Right lobe of liver (tissue), 4 donors: ENCODE data around the gene NCAPD2.

ENCODE experiments used
- POLR2A ChIP-seq: fragments of 450-650 bp; IDR thresholded peaks from one replicate; pipeline ENCODE4 v1.6.1; 2017; ENCODE audit warnings: antibody characterized with exemption, mild to moderate bottlenecking
- TF ChIP-seq, protein P1 (sequence below), 4 donors: fragments of 200-600 bp in 3 of 4; fragments of 450-650 bp in 1 of 4; IDR thresholded peaks; one replicate each; pipeline versions ENCODE4 v1.5.1 to v1.8.0; 2016 to 2022; ENCODE audit warnings: antibody characterized with exemption in 4 of 4, mild to moderate bottlenecking in 2 of 4
- donor health status: DM: no; HTN: no; CAD: no.
- donor health status: DM: no; HTN: no; CAD: no.
- donor health status: DM: no; HTN: yes; CAD: no.

DNA sequence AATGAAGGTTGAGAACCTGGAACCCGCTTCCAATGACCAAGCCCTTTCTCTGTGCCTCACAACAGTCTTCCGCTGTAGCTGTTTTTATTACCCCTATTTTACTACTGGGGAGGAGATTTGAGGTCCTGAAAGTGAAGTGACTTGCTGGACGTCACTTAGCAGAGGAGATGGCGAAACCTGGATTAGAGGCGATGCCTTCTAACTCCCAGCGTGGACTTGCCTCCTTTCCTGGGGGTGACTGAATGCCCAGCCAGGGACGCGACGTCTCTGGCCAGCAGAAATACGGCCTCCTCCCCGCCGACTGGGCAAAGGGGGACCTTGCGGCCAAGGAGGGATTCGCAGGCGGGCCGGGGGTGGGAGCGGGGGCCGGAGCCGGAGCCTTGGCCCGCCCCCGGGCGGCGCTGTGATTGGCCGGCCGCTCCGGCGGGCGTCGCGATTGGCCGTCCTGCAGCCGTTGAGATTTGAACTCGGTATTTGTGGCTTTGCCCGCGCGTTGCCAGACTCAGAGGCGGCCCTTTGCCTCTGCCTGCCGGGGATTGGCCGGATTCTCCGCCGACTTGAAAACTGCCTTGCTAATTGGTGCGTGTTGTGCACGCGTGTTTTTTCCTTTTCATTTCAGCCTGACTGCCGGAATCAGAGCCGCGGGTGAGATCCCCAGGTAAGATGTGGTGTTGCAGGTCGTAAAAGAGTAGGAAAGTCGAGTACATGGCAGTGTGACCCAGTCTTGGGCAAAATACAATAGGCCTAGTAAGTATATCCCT, at the start of gene NCAPD2:
- TF ChIP-seq, protein P1, sequence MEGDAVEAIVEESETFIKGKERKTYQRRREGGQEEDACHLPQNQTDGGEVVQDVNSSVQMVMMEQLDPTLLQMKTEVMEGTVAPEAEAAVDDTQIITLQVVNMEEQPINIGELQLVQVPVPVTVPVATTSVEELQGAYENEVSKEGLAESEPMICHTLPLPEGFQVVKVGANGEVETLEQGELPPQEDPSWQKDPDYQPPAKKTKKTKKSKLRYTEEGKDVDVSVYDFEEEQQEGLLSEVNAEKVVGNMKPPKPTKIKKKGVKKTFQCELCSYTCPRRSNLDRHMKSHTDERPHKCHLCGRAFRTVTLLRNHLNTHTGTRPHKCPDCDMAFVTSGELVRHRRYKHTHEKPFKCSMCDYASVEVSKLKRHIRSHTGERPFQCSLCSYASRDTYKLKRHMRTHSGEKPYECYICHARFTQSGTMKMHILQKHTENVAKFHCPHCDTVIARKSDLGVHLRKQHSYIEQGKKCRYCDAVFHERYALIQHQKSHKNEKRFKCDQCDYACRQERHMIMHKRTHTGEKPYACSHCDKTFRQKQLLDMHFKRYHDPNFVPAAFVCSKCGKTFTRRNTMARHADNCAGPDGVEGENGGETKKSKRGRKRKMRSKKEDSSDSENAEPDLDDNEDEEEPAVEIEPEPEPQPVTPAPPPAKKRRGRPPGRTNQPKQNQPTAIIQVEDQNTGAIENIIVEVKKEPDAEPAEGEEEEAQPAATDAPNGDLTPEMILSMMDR (IDR thresholded peaks at IDR 0.05), result peak in 3 of 4 donors; percentile 23 to 55 (median 24)
- no peak for TF ChIP-seq POLR2A
